GM12801 (cell line): ENCODE data around the gene TMEM203.

Source experiments
- TF ChIP-seq, protein P1 (sequence below): IDR thresholded peaks from one replicate; pipeline ENCODE4 v1.5.1; 2011; ENCODE audit warnings: control low read depth; ENCODE audit not compliant: insufficient read length; ENCODE audit errors: extremely low read depth

TMEM203 gene

DNA sequence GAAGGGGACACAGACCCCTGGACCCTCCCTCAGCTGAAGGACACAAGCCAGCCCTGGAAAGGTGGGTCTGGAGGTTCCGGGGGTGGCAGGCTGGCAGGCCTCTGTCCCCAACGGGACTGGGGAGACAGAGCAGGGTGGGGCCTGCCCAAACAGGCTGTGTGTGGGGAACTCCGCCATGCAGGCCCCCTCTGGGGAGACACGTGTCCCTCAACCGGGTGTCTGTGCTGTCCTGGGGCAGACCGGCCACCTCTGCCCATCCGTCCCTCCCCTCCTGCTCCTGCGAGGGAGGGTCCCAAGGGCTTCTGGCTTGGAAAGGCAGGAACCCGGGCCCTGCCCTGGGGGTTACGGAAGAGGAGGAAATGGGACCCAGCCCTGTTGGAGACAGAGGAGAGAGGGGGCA lies 26.7 kb upstream of the TMEM203 start:
- TF ChIP-seq, protein P1, sequence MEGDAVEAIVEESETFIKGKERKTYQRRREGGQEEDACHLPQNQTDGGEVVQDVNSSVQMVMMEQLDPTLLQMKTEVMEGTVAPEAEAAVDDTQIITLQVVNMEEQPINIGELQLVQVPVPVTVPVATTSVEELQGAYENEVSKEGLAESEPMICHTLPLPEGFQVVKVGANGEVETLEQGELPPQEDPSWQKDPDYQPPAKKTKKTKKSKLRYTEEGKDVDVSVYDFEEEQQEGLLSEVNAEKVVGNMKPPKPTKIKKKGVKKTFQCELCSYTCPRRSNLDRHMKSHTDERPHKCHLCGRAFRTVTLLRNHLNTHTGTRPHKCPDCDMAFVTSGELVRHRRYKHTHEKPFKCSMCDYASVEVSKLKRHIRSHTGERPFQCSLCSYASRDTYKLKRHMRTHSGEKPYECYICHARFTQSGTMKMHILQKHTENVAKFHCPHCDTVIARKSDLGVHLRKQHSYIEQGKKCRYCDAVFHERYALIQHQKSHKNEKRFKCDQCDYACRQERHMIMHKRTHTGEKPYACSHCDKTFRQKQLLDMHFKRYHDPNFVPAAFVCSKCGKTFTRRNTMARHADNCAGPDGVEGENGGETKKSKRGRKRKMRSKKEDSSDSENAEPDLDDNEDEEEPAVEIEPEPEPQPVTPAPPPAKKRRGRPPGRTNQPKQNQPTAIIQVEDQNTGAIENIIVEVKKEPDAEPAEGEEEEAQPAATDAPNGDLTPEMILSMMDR, result no peak

DNA sequence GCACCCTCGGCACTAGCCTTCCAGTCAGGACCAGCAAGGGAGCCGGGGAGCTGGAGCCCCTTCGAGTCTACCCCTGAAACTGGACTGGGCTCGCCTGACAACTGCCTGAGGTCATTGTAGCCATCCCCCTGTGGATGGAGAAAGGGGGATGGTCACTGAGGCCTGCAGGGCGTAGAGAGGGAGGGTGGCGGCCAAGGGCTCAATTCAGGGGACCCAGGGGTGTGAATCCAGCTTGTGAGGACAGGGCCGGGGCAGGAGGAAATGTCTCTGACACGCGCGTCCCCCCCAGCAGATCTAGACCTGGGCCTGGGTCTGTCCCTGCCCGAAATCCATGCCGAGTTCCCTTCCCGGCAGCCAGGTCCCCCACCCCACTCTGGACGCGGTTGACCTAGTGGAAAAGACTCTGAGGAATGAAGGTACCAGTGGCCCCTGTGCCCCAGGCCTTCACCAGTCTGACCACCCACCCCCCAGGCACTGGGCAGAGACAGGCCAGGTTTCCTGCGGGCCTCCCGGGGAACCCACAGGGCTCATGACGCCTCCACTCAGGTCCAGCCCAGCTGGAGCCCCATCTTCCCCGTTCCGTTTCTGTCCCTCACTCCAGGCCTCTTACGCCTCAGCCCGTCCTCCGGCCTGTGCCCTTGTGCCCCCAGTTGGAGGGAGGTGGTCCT lies 26.1 kb upstream of the TMEM203 start:
- TF ChIP-seq, protein P1, result no peak

DNA sequence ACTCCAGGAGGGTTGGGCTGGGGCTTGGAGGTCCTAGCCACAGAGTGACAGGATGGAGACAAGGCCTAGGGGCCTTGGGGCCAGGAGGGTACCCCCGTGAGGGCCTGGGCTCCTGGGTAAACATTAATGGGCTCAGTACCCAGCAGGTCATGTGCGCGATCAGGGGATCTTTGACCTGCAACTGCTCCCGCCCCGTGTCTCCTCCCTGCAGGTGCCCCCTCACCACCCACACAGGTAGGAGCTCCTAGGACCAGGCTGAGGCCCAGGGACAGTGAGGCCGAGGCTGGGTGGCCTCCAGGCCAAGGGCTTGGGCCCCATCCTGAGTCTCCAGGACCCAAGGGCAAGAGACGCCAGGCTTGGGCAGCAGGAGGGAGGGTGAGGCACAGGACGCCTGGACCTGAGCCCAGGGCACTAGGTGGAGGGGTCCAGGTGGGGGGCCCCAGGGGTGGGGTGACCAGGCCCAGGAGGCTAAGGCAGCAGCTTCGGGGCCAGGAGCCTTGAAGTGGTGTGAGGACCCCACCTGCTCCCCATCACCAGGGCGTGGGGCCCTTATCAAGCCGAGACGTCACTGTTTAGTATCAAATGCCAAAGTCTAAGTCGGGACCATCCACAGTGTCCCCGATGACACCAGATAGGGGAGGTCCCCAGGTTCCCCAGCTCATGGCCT lies 25.4 kb upstream of the TMEM203 start, which contains the start of gene SLC34A3:
Gene SLC34A3, plus strand, starts transcription at position 197 of the 667 bp plus-strand sequence. CDS start 802 bp downstream, outside the sequence.
- TF ChIP-seq, protein P1, result no peak

DNA sequence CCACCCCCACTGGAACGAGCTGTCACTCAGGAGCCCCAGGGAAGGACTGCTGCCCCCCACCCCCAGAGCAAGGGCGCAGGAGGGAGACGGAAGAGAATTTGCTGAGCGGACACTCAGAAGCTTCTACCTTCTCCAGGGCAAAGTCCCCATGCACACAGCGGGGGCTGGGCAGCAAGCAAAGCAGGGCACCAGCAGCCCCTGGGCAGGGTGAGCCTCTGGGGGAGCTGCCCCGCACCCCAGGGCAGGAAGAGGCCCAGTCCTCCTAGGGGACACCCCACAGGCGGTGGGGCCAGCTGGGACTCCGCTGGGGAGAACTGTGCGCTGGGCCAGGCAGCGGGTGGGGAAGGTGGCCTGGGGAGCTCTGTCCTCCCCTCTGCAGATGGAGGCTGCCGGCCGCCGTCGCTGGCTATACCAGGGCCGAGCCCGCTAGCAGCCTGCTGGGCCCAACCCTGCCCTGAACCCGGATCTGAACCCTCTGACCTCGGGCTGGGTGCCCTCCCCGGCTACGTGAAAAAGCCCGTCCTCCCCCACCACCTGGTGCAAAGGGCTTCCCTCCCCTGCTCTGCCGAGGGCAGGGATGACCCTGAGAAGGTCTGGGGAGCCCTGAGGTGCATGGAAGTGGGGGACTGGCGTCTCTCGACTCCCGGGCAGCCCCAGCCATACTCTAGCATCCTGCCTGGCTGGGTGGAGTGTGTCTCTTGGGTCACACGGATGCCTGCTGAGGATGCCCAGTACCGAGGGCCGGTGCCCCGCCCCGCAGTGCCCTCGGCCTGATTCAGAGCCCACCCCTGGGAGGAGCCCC lies 24.7 kb upstream of the TMEM203 start:
- TF ChIP-seq, protein P1, result no peak

DNA sequence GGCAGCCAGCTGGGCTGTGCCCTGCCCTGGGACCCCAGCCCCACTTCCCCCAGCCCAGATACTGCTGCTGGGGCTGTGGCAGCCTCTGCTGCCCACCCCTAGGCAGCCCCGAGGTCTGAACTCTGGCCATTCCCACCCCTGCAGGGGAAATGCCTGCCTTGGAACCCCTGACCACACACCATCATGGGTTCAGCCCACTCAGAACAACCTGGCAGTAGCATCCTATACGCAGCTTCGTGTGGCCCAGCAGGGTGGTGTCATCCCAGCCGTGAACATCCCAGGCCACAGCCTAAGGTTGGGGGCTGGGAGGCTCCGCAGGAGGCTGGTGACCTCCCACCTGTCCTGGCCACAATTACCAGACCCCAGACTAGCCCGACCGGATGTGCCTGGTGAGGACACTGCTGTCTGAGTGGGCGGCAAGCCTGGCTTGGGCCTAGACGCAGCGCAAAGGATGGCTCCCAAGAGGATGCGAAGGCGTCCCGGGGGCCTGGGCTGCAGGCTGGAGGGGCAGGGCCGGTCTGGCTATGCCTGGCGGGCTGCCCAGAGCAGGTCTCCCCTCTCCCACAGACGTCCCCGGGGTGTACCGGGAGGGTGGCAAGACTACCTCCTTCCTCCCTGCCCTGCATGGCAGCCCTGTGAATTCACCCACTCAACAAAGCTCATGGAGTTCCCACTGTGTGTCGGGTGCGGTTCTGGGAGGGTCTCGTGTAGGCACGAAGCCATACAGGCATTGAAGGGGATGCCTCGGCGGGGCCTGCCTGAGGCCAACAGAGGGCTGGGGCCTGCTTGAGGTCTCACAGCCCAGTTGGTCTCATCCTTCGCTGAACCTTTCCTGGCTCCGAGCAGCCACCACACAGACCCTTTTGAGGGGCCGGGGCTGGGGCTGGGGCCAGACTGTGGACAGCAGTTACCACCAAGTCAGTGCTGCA lies 23.8 kb upstream of the TMEM203 start:
- TF ChIP-seq, protein P1, result no peak

DNA sequence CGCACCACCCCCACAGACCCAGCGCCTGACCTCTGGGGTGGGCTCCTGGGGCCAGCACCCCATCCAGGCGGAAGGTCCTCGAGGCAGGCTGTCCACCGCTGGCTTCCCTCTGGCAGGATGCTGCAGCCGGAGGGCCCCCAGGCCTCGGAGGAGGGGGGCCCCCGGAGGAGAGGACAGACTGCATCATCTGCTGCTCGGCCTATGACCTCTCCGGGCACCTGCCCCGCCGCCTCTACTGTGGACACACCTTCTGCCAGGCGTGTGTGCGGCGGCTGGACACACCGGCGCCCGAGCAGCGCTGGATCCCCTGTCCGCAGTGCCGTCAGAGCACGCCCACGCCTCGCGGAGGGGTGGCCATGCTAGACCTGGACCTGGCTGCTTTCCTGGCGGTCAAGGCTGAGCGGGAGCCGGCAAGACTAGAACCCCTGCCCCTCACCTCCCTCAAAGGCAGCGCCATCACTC lies 23.1 kb upstream of the TMEM203 start:
- TF ChIP-seq, protein P1, result no peak
